ENCODE measurements around the gene ITPK1. TPM values are rescaled to one million over a fixed set of nuclear protein-coding genes. Genes with fewer than 3 reads are reported as not detected.

The ITPK1 gene
- total and polyA plus RNA-seq, 2 experiments from 2014 or later = 35.9 to 101 TPM

GRCh38 chr14:93012506-93012905 is 103.2 kb downstream of the ITPK1 start (continued):
- TF ChIP-seq ZNF462 (CRISPR knock-in tag; IDR thresholded peaks at IDR 0.05) = no peak
- TF ChIP-seq POLR2AphosphoS5 (IDR thresholded peaks at IDR 0.05; ENCODE audit: low read depth) = no peak
- TF ChIP-seq CTCF (conservative IDR thresholded peaks at IDR 0.05; ENCODE audit: low read depth in 2 of 2) = no peak
- no peak for TF ChIP-seq NANOG (IDR thresholded peaks at IDR 0.05; ENCODE audit: borderline replicate concordance)
- TF ChIP-seq ETS1 (IDR thresholded peaks at IDR 0.05) = no peak
- no peak for TF ChIP-seq CREB1 (CRISPR knock-in tag; IDR thresholded peaks at IDR 0.05; ENCODE audit: low read depth)

Data from GM23338 (cell line).